Fibroblast of mammary gland (primary cell): ENCODE data around the gene IFT27.
A peak's percentile ranks its signal among the peaks of the same experiment; 100 is the strongest.
"Not testable (repeated sequence)": the region's sequence is repeated elsewhere in the genome, so short reads cannot be mapped to it uniquely, and the experiment has no call there.

Source experiments
- DNase-seq: peaks from one replicate; pipeline ENCODE4 v3.0.0-alpha.2; 2010; ENCODE audit warnings: low read depth
- H3K4me3 ChIP-seq: 2 replicates; pipeline ENCODE4 v1.5.1; 2011; ENCODE audit warnings: low read depth, mild to moderate bottlenecking, low read length, moderate library complexity; ENCODE audit not compliant: control insufficient read depth
- TF ChIP-seq, protein P1 (sequence below): conservative IDR thresholded peaks from 2 replicates; pipeline ENCODE4 v1.5.1; 2011; ENCODE audit warnings: low read depth, low read length, inconsistent platforms; ENCODE audit not compliant: control insufficient read depth, insufficient read depth

IFT27 gene

DNA sequence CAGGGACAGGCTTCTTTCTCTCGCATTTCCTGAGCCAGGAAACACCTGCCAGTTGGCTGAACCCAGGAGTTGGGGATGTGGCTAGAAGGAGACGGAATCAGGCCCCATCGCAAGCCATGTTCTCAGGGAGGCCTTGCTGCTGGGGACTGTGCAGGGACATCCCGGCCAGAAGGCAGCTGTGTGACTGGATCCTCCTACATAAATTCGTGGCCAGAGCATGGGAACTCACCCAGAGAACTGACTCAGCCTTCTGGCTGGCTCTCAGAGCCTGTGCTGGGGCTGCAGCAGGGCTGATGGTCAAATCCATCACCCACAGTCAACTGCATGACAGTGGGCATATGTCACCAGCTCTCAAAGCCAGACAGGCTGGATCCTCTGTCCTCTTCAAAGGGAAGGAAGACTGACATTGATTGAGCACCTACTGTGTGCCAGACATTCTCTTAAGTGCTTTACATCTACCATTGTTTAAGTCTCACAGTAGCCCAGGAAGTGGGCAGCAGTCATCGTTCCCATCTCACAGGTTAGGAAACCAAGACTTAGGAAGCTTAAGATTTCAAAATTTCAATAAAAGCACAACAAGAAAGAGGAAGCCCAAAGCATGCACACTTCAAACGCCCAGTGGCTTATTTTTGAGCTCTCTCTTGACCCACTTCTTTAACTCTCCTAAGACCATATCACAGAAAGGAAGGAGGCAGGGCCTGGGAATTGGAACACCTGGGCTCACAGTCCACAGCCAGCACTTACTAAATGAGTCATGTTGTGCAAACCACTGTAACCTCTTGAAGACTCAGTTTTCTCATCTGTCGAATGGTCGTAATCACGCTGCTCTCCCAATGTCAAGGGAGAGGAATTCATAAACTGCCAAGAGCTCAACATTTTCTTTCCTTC lies 41.5 kb downstream of the IFT27 start:
- no peak overlapping the region for H3K4me3 ChIP-seq
- TF ChIP-seq, protein P1, sequence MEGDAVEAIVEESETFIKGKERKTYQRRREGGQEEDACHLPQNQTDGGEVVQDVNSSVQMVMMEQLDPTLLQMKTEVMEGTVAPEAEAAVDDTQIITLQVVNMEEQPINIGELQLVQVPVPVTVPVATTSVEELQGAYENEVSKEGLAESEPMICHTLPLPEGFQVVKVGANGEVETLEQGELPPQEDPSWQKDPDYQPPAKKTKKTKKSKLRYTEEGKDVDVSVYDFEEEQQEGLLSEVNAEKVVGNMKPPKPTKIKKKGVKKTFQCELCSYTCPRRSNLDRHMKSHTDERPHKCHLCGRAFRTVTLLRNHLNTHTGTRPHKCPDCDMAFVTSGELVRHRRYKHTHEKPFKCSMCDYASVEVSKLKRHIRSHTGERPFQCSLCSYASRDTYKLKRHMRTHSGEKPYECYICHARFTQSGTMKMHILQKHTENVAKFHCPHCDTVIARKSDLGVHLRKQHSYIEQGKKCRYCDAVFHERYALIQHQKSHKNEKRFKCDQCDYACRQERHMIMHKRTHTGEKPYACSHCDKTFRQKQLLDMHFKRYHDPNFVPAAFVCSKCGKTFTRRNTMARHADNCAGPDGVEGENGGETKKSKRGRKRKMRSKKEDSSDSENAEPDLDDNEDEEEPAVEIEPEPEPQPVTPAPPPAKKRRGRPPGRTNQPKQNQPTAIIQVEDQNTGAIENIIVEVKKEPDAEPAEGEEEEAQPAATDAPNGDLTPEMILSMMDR, result no peak
- DNase-seq, result peak; percentile 54

DNA sequence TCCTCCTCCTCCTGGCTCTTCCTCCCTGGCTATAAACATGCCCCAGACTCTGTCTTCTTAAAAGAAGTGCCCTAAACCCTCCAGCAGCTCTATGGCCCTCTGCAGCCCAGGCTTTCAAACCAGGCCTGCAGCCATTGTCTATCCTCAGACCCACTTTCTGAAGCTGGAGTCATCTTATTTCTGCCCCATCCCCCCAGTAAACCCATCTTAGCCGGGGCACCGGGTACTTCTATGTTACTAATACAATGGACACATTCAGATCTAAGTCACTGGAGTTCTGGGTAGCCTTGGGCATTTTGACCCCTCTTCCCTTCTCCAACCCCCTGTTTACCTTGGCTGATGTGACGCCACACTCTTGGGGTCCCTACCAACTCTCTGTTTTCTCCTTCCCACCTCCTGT lies 42.6 kb downstream of the IFT27 start:
- no peak for DNase-seq
- H3K4me3 ChIP-seq, result no peak overlapping the region
- TF ChIP-seq, protein P1, result no peak

GRCh38 chr22:36732609-36733008 lies 43.3 kb downstream of the IFT27 start:
- TF ChIP-seq, protein P1, result no peak
- DNase-seq, result no peak
- H3K4me3 ChIP-seq, result no peak overlapping the region

GRCh38 chr22:36731916-36732315 lies 44.0 kb downstream of the IFT27 start:
- H3K4me3 ChIP-seq, result no peak overlapping the region
- TF ChIP-seq, protein P1, result no peak
- DNase-seq, result no peak

DNA sequence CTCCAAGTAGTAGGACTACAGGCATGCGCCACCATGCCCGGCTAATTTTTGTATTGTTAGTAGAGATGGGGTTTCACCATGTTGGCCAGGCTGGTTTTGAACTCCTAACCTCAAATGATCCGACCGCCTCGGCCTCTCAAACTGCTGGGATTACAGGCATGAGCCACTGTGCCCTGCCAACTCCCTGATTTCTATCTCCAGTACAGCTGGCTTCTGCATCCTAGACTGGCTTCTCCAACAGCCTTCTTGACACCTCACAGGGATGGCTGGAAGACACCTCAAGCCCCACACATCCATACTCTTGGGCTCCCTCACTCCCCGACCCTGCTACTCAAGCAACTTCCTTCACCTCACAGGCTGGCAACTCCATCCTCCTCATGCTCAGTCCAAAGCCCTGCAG lies 44.6 kb downstream of the IFT27 start:
- not testable (repeated sequence) for DNase-seq, H3K4me3 ChIP-seq

DNA sequence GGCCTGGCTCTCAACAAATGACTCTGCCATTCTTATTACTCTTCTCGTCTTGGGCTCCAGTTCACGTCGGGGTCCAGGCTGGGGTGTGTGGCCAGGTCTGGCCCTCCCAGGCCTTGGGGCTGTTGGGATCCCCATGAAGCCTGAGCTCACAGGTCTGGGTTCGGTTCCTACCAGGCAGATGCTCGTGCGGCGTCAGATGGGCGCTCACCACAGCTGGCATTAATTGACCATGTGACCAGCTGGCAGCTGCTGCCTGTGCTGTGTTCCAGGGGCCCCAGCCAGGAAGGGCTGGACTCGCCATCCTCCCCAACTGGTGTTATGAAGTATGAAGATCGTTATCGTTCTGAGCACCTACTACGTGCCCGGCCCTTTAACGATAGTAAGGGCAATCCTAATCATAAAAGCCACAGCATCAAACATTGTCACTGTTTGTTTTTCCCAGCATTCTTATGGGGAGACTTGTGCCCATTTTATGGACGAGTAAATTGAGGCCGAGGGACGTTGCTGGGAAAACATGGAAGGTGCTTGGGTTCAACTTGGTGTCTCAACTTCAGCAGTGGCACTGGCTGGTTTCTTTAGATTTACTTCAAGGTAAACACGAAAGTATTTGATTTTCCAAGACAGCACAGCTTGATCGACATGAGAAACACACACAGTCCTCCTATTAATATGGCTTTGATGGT lies 45.6 kb downstream of the IFT27 start:
- no peak overlapping the region for H3K4me3 ChIP-seq
- TF ChIP-seq, protein P1, result no peak
- DNase-seq, result no peak

- TF ChIP-seq, protein P1, result no peak
- no peak for DNase-seq
- no peak overlapping the region for H3K4me3 ChIP-seq
Measured at GRCh38 chr22:36729321-36729720, 46.6 kb downstream of the IFT27 start.
